ENCODE results near the gene AUTS2. TPM values are rescaled to one million over a fixed set of nuclear protein-coding genes. Genes with fewer than 3 reads are reported as not detected.

AUTS2 gene
- total and polyA plus RNA-seq, 9 of the 15 experiments (the other 6 are each of a cell fraction or from before 2014, with no cell fraction given), result 0.58 TPM; not detected in 8

GRCh38 chr7:70699271-70699670, 1101.0 kb downstream of the AUTS2 start:
- TF ChIP-seq THRAP3 (IDR thresholded peaks at IDR 0.05; ENCODE audit: borderline replicate concordance), result no peak
- Histone ChIP-seq H3K36me3 (ENCODE audit: control insufficient read depth, insufficient read depth, low read length) (no peaks in the 10 kb centered on the region), H3K27me3 (ENCODE audit: control insufficient read depth in 2 of 2, insufficient read depth in 2 of 2, low read length in 2 of 2) (peaks cover 6 to 18% of the 10 kb centered on the region in 2 experiments; a peak in 3 of 5 replicates), H3K4me1 (replicated peaks in 1 of 2; ENCODE audit: control insufficient read depth in 2 of 2, insufficient read depth in 2 of 2, low read length in 2 of 2) (peaks cover 0 to 1% of the 10 kb centered on the region in 2 experiments; a peak in 1 of 5 replicates), H3K27ac (ENCODE audit: extremely low read depth, low read depth, low read length) (no peak overlapping the region), H3K4me2 (ENCODE audit: insufficient read depth, low read length) (no peak overlapping the region), H3K9me3 (replicated peaks; ENCODE audit: control insufficient read depth, insufficient read depth, low read depth, low read length) (no peaks in the 10 kb centered on the region), H3K9me1 (ENCODE audit: control insufficient read depth, insufficient read depth, low read length) (no peaks in the 10 kb centered on the region), H2AFZ (ENCODE audit: low read depth, low read length) (no peak overlapping the region), H3K4me3 (no peak overlapping the region), H3K9ac (ENCODE audit: insufficient read depth in 1 of 2, low read depth in 2 of 2, low read length in 2 of 2) (no peak overlapping the region), H3K79me2 (ENCODE audit: control insufficient read depth, insufficient read depth, low read length) (no peaks in the 10 kb centered on the region), H4K20me1 (replicated peaks; ENCODE audit: control insufficient read depth, insufficient read depth, low read length) (no peaks in the 10 kb centered on the region)
- intact Hi-C loops (cut with micrococcal nuclease), result loop anchor here (5.0 to 10.0 kb wide), 2 partner anchors 117 to 504 kb away; no protein-coding TSS in a partner anchor
- POLR2A ChIA-PET, result no interaction called here
- BruUV-seq (replicated peaks), result no TSS peak
- in situ Hi-C loops (cut with MboI), result no loop called here
- DNase-seq (ENCODE audit: extremely low read depth in 1 of 4, low spot score in 3 of 4) (no peak), FAIRE-seq (no peak), ATAC-seq (no peak)
- CTCF ChIA-PET (ENCODE audit: low intra/inter-chr PET ratio), result interaction anchor here (0.6 kb wide), 1 partner anchor 1101 kb away, joined by 3 read pairs; no protein-coding TSS in a partner anchor
- 0% methylated on average over 3 of the region's 3 CpGs for WGBS (ENCODE audit: insufficient coverage, low coverage, missing lambda C conversion rate)

- no peaks in the 10 kb centered on the region for H3K4me1 ChIP-seq (replicated peaks in 1 of 2; ENCODE audit: control insufficient read depth in 2 of 2, insufficient read depth in 2 of 2, low read length in 2 of 2)
- BruUV-seq (replicated peaks), result no TSS peak
- H3K79me2 ChIP-seq (ENCODE audit: control insufficient read depth, insufficient read depth, low read length), result no peaks in the 10 kb centered on the region
- H2AFZ ChIP-seq (ENCODE audit: low read depth, low read length), result no peak overlapping the region
- H3K4me2 ChIP-seq (ENCODE audit: insufficient read depth, low read length), result no peak overlapping the region
- ATAC-seq (no peak), DNase-seq (ENCODE audit: extremely low read depth in 1 of 4, low spot score in 3 of 4) (no peak), FAIRE-seq (no peak)
- H3K36me3 ChIP-seq (ENCODE audit: control insufficient read depth, insufficient read depth, low read length), result no peaks in the 10 kb centered on the region
- no peak overlapping the region for H3K4me3 ChIP-seq
- no peaks in the 10 kb centered on the region for H3K9me3 ChIP-seq (replicated peaks; ENCODE audit: control insufficient read depth, insufficient read depth, low read depth, low read length)
- H3K9me1 ChIP-seq (ENCODE audit: control insufficient read depth, insufficient read depth, low read length), result no peaks in the 10 kb centered on the region
- H3K27ac ChIP-seq (ENCODE audit: extremely low read depth, low read depth, low read length), result no peak overlapping the region
- peaks cover 6 to 19% of the 10 kb centered on the region in 2 experiments; a peak in 3 of 5 replicates for H3K27me3 ChIP-seq (ENCODE audit: control insufficient read depth in 2 of 2, insufficient read depth in 2 of 2, low read length in 2 of 2)
- no peaks in the 10 kb centered on the region for H4K20me1 ChIP-seq (replicated peaks; ENCODE audit: control insufficient read depth, insufficient read depth, low read length)
- POLR2A ChIA-PET, result interaction anchor here (0.6 to 0.7 kb wide), 2 partner anchors 35 to 38 kb away, joined by 3 to 4 read pairs; no protein-coding TSS in a partner anchor
- WGBS (ENCODE audit: insufficient coverage, low coverage, missing lambda C conversion rate), result under 1% methylated on average over 11 of the region's 11 CpGs
- in situ Hi-C loops (cut with MboI) (no loop called here), intact Hi-C loops (cut with micrococcal nuclease) (no loop called here)
- no peak for TF ChIP-seq HMG20B (CRISPR knock-in tag; IDR thresholded peaks at IDR 0.05)
- no peak for TF ChIP-seq RBM17 (IDR thresholded peaks at IDR 0.05; ENCODE audit: borderline replicate concordance, low read depth, low read length)
- no peak for TF ChIP-seq UBTF (IDR thresholded peaks at IDR 0.05; ENCODE audit: borderline replicate concordance in 1 of 2, low read depth in 2 of 2, low read length in 2 of 2)
- no peak for TF ChIP-seq GATA2 (CRISPR knock-in tag; IDR thresholded peaks at IDR 0.05)
- CTCF ChIA-PET (ENCODE audit: low intra/inter-chr PET ratio), result no interaction called here
- H3K9ac ChIP-seq (ENCODE audit: insufficient read depth in 1 of 2, low read depth in 2 of 2, low read length in 2 of 2), result no peak overlapping the region
These were observed 1102.0 kb downstream of the AUTS2 start for GRCh38 chr7:70700055-70700940.
